Mesodermal cell (in vitro differentiated cells): Measurements from ENCODE around the gene NHEJ1. TPM values are rescaled to one million over a fixed set of nuclear protein-coding genes. Genes with fewer than 3 reads are reported as not detected.

Source experiments
- H3K27ac ChIP-seq: 2 replicates; pipeline ENCODE4 v1.7.0; 2013; ENCODE audit warnings: mild to moderate bottlenecking, low read depth, low read length, moderate library complexity; ENCODE audit not compliant: severe bottlenecking
- H3K36me3 ChIP-seq: 2 replicates; pipeline ENCODE4 v1.7.1; 2013; ENCODE audit warnings: mild to moderate bottlenecking, low read length, moderate library complexity; ENCODE audit not compliant: control insufficient read depth, insufficient read depth
- H3K4me1 ChIP-seq: one replicate; pipeline ENCODE4 v1.7.1; 2013; ENCODE audit warnings: mild to moderate bottlenecking, low read length; ENCODE audit not compliant: insufficient read depth, control insufficient read depth, poor library complexity, severe bottlenecking
- H3K4me3 ChIP-seq: 2 replicates; pipeline ENCODE4 v1.7.0; 2013; ENCODE audit warnings: low read length, control low read depth, mild to moderate bottlenecking; ENCODE audit not compliant: insufficient read depth, poor library complexity, severe bottlenecking; ENCODE audit errors: extremely low read depth
- H3K9me3 ChIP-seq: 2 replicates; pipeline ENCODE4 v1.7.1; 2013; ENCODE audit warnings: mild to moderate bottlenecking, low read length, moderate library complexity; ENCODE audit not compliant: control insufficient read depth
- WGBS, 2 experiments: methylation state at CpG; one replicate each; pipeline ENCODE4 v1.1.5; 2013; ENCODE audit warnings: missing lambda C conversion rate in 2 of 2; ENCODE audit not compliant: insufficient coverage in 2 of 2; 5-methylcytosine and 5-hydroxymethylcytosine counted together
- polyA plus RNA-seq, 2 experiments: library from polyadenylated mRNA; stranded (reverse); fragments of 50-300 nt; gene quantifications; one replicate each; pipeline ENCODE4 v1.2.3, GENCODE V29; 2013

NHEJ1 gene, protein sequence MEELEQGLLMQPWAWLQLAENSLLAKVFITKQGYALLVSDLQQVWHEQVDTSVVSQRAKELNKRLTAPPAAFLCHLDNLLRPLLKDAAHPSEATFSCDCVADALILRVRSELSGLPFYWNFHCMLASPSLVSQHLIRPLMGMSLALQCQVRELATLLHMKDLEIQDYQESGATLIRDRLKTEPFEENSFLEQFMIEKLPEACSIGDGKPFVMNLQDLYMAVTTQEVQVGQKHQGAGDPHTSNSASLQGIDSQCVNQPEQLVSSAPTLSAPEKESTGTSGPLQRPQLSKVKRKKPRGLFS
- 14.9 TPM for polyA plus RNA-seq (2013, experiment 1 of 2)
- polyA plus RNA-seq (2013, experiment 2 of 2), result 14.2 TPM

DNA sequence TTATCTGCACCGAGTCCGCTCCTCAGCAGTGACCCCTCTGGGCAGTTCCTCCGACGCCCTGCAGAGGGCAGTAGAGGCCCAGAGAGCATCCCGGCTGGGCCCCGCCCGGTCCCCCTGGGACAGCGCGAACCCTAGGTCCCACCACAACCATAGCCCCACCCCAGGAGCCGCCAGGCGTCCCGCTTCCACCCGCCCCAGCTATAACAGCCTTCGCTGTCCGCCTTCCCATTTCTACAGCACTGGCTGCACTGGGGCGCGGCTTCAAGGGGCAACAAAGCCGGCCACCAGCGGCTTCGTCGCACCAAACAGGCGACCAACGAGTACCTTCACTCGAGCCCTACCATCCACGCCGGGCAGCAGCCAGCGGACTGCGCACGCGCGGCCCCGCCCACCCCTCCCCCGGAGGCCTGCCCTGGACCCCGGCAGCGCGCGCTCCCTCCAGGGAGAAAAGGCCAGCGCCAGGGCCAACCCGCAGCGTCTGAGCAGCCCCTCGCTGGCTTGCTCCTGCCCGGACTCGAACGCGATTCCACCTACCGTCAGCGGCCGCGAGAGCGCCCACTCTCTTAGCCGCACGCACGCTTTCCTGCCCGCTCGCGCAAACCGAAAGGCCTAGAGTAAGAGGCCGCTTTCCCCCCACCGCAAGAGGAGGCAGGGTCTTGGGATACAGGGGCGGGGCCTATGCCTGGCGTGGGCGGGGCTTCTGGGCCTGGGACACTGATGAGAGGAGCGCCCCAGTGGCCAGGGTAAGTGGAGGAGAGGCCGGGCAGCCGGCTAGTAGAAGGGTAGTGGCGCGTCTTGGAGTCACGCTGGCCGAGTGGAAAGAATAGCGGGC, at the start of gene NHEJ1:
Gene NHEJ1 (minus strand): TSS at position 630 of the 832 bp plus-strand sequence. CDS start 2,453 bp downstream, outside the sequence.
- no peaks in the 10 kb centered on the region for H3K4me1 ChIP-seq
- H3K36me3 ChIP-seq, result peaks cover 9% of the 10 kb centered on the region
- no peaks in the 10 kb centered on the region for H3K9me3 ChIP-seq
- peak within 1 kb of the TSS; percentile 90 for H3K27ac ChIP-seq
- peak within 1 kb of the TSS; percentile 55 for H3K4me3 ChIP-seq
- 0% methylated on average over 49 to 56 of the region's 70 CpGs for WGBS, 2 experiments

DNA sequence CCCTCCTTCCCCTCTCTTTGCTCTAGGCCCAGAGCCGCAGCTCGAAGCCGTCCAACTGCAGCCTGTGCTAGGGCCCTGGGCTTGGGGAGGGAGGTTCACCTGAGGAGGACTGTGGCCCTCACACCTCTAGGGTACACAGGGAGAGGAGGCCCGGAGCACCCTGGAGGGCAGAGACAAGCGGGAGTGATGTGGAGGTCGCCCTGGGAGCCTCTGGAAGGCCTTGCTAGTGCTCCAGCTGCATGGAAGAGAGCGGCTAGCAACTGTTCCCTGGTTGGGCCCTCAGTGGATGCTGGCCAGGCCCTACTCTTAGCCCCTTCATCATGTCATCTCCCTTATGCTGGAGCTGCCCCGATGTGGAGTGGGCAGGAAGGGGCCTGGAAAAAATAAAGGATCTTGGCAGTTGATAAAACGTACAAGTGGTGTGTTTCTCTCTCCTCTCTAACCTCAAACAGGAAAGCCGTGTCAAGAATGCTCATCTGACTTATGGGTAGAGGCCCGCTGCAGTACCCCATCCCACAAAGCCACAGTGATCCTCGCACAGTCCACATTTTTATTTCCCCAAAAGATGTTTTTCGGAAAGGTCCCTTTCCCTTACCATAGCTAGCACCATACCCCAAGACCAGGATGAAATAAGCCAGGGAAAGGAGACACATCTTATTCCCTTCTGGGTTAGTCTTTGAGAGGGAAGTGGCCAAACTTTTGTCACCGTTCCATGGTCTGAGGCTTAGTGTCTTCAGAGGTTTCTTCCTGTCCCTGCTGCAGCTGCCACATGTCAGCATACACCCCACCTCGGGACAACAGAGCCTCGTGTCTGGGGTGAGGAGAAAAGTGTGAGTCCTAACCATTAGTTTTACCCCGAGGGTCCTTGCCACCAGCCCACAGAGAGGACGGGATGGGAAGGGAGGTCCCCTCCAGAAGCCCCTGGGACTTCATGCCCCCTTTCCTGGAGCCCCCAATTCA, 48.9 kb upstream of the NHEJ1 start:
- Histone ChIP-seq H3K4me1 (peaks cover 7% of the 10 kb centered on the region), H3K9me3 (no peaks in the 10 kb centered on the region), H3K27ac (no peak overlapping the region), H3K4me3 (no peak overlapping the region), H3K36me3 (peaks cover 52% of the 10 kb centered on the region)
- 91 to 96% methylated on average over 11 of the region's 18 CpGs for WGBS, 2 experiments

DNA sequence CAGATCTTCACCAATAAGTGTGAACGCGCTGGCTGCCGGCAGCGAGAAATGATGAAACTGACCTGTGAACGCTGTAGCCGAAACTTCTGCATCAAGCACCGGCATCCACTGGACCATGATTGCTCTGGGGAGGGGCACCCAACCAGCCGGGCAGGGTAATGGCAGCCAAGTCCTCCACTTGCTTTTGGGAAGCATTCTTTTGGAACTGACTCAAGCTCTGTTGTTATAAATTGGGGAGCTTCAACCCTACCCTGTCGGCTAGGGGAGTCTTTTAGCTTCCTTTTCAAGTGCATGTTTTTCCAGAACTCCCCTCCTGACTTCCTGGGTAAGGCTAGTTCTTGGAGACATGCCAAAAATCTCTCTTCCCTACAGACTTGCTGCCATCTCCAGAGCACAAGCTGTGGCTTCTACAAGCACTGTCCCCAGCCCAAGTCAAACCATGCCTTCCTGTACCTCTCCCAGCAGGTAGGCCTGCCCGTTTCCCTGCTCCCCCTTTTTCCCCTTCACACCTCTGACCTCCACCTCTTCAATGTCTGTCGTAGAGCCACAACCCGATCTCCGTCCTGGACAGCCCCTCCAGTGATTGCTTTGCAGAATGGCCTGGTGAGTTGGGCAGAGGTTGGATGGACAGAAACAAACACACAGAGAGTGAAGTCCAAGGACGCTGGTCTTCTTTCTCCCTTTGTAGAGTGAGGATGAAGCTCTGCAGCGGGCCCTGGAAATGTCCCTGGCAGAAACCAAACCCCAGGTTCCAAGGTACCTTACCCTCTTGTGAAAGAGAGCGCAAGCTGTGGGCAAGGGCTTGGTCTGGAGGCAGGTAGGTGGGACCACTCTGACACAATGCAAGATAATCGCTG, 47.5 kb upstream of the NHEJ1 start:
- Histone ChIP-seq H3K36me3 (peaks cover 38% of the 10 kb centered on the region), H3K4me1 (peaks cover 7% of the 10 kb centered on the region), H3K9me3 (no peaks in the 10 kb centered on the region), H3K4me3 (no peak overlapping the region), H3K27ac (no peak overlapping the region)
- WGBS, 2 experiments, result 90 to 97% methylated on average over 12 to 13 of the region's 17 CpGs

DNA sequence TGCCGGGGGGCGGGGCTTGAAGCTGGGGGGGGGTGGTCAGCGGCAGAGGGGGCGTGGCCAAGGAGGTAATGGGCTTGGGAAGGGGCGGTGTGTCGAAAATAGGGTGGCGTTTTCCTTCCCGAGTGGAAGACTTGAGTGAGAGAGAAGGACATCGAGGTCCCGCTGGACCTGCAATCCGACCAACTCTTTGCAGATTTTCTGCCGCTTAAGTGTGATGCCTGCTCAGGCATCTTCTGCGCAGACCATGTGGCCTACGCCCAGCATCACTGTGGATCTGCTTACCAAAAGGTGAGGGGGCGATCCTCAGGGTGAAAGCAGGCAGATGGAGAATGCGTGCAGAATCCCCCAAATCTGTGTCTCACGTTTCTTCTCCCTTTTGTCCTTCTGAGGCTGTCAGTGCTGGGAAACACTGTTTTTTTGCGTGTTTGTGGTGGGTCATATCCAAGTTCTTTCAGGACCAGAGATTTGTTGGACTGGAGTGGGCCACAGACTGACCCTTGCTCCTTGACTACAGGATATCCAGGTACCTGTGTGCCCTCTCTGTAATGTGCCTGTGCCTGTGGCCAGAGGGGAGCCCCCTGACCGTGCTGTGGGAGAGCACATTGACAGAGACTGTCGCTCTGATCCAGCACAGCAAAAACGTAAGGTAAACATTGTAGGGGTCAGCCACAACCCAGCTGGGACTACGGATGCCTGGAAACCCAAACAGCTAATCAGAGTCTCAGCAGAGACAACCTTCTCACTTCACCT, 46.7 kb upstream of the NHEJ1 start:
- Histone ChIP-seq H3K4me1 (peaks cover 7% of the 10 kb centered on the region), H3K27ac (no peak overlapping the region), H3K4me3 (peak overlapping the region; percentile 58), H3K36me3 (peaks cover 30% of the 10 kb centered on the region), H3K9me3 (no peaks in the 10 kb centered on the region)
- 39 to 48% methylated on average over 13 to 16 of the region's 22 CpGs for WGBS, 2 experiments

DNA sequence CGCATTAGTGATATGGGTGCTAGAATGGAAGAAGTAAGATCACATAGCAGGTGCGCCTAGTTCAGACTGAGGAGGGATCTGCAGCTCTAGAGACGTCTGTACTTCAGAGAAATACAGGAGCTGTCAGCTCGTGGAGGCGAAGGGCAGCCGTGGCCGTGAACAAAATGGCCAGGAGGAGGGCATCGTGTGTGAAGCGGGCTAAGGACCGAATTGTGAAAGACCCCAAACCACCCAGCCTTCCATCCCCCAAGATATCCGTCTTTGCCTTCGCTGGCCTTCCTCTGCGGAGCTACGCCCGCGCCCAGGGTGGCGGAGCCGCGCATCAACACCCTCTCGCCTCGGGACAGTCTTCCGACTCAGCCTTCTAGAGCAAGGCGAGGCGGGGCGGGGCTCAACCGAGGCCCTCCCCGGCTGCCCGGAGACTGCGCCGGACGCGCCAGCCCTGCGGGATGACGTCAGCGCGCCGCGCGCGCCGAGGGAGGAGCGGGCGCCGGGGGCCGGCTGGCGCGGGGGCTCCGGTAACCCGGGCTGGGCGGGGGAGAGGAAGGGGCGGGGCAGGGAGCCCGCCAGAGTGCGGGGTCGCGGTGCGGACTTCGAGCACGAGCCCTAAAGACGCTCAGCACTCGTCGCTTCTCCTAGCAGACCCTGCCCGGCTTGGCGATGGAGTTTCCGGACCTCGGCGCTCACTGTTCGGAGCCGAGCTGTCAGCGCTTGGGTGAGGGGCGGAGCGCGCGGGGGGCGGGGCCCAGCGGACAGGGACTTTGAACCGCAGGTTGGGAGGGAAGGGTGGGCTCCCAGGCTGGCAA, 45.9 kb upstream of the NHEJ1 start, which contains the start of gene ZFAND2B:
Gene ZFAND2B (plus strand): TSS at position 455 of the 806 bp plus-strand sequence. CDS start 206 bp downstream, at position 661.
- WGBS, 2 experiments, result 1% methylated on average over 42 to 52 of the region's 76 CpGs
- Histone ChIP-seq H3K9me3 (no peaks in the 10 kb centered on the region), H3K4me1 (peaks cover 7% of the 10 kb centered on the region), H3K36me3 (peaks cover 26% of the 10 kb centered on the region), H3K27ac (peak within 1 kb of the TSS; percentile 84), H3K4me3 (peak within 1 kb of the TSS; percentile 58)

DNA sequence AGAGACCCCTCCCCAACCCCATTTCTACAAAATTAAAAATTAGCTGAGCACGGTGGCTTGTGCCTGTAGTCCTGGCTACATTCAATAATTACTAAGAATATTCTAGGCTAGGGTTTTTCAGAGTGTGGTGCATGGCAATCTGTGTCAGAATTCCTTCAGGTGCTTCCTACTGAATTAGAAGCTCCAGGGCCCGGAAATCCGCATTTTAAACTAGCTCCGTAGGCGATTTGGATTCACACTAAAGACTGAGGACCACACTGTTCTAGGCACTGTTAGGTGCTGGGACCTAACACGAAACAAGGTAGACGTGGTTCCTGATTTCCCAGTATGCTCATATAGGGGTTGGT, 45.3 kb upstream of the NHEJ1 start:
- H3K4me3 ChIP-seq, result peak overlapping the region; percentile 58
- peak overlapping the region; percentile 84 for H3K27ac ChIP-seq
- H3K4me1 ChIP-seq, result peaks cover 7% of the 10 kb centered on the region
- WGBS, 2 experiments, result 32 to 36% methylated on average over 6 of the region's 7 CpGs
- no peaks in the 10 kb centered on the region for H3K9me3 ChIP-seq
- peaks cover 23% of the 10 kb centered on the region for H3K36me3 ChIP-seq

DNA sequence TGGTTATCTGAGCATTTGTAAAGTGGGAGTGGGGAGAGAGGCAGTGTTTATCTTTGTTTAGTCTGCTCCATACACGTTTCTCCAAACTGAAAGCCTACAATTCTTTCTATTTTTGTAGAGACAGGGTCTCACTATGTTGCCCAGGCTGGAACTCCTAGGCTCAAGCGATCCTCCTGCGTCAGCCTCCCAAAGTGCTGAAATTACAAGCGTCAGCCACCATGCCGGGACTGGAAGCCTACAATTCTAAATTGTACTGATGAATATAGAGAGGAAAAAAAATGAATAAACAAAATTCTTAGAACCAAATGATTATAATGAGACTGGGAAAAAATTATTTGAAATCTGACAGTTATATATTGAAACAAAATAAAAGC, 44.5 kb upstream of the NHEJ1 start:
- Histone ChIP-seq H3K9me3 (no peaks in the 10 kb centered on the region), H3K4me3 (no peak overlapping the region), H3K27ac (no peak overlapping the region), H3K4me1 (peaks cover 7% of the 10 kb centered on the region), H3K36me3 (peaks cover 20% of the 10 kb centered on the region)
- WGBS, 2 experiments, result 100% methylated on average over 1 of the region's 5 CpGs; no CpG with 5 or more reads in 1 of the 2 experiments

DNA sequence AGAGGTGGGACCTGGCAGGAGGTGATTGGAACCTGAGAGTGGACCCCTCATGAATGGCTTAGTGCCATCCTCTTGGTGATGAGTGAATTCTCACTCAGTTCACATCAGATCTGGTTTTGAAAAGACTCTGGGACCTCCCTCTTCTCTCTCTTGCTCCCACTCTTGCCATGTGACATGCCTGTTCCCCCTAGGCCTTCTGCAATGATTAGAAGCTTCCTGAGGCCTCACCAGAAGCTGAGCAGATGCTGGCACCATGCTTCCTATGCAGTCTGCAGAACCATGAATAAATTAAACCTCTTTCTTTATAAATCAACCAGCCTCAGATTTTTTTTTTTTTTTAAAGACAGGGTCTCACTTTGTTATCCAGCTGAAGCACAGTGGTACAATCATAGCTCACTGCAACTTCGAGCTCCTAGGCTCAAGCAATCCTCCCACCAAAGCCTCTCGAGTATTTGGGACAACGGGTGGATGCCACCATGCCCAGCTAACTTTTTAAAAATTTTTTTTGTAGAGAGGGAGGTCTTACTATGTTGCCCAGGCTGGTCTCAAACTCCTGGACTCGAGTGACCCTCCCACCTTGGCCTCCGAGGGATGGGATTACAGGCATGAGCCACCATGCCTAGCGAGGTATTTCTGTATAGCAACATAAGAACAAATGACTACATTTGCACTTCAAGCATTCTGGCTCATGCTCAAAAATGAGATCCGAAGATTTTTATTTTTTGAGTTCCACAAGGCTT, 44.0 kb upstream of the NHEJ1 start:
- H3K4me3 ChIP-seq, result no peak overlapping the region
- H3K36me3 ChIP-seq, result peaks cover 17% of the 10 kb centered on the region
- WGBS, 2 experiments, result 90 to 100% methylated on average over 2 to 6 of the region's 7 CpGs
- no peak overlapping the region for H3K27ac ChIP-seq
- H3K4me1 ChIP-seq, result peaks cover 7% of the 10 kb centered on the region
- H3K9me3 ChIP-seq, result no peaks in the 10 kb centered on the region
